ENCODE results near the gene TCERG1.

Gene TCERG1

DNA sequence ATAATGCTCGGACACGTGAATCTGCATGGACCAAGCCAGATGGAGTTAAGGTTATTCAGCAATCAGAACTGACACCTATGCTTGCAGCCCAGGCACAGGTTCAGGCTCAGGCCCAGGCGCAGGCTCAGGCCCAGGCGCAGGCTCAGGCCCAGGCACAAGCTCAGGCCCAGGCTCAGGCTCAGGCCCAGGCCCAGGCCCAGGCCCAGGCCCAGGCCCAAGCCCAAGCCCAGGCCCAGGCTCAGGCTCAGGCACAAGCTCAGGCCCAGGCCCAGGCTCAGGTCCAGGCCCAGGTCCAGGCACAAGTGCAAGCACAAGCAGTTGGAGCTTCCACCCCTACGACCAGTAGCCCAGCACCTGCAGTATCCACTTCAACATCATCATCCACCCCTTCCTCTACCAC lies 11.8 kb downstream of the TCERG1 start:
- no peak for DNase-seq

DNA sequence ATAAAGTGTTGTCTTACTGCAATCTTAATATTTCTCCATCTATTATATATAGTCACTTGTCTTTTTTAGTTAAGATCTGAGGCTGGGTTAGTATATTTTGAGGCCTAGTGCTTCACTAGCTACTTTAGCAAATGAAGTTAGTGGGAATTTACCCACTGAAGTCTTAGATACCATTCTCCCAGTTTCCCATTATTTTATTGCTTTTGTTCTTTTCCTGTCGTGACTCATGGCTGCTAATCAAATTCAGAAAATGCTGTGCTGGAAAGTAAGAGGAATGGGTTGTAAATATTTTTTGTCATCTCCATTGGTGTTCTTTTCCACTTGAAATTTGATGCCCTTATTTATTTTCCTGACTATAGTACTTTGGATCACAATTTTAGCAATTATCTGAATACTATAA lies 14.2 kb downstream of the TCERG1 start:
- no peak for DNase-seq

DNA sequence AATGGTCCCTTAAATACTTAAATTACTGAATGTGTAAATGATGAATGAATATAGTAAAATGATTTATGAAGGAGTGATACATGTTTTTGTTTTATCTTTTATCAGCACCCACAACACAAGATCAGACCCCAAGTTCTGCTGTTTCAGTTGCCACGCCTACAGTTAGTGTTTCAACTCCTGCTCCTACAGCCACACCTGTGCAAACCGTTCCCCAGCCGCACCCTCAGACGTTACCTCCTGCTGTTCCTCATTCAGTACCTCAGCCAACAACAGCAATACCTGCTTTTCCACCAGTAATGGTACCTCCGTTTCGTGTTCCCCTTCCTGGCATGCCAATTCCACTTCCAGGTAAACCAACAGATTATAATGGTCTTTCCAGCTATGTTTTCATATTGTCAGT lies 16.3 kb downstream of the TCERG1 start:
- no peak for DNase-seq

DNA sequence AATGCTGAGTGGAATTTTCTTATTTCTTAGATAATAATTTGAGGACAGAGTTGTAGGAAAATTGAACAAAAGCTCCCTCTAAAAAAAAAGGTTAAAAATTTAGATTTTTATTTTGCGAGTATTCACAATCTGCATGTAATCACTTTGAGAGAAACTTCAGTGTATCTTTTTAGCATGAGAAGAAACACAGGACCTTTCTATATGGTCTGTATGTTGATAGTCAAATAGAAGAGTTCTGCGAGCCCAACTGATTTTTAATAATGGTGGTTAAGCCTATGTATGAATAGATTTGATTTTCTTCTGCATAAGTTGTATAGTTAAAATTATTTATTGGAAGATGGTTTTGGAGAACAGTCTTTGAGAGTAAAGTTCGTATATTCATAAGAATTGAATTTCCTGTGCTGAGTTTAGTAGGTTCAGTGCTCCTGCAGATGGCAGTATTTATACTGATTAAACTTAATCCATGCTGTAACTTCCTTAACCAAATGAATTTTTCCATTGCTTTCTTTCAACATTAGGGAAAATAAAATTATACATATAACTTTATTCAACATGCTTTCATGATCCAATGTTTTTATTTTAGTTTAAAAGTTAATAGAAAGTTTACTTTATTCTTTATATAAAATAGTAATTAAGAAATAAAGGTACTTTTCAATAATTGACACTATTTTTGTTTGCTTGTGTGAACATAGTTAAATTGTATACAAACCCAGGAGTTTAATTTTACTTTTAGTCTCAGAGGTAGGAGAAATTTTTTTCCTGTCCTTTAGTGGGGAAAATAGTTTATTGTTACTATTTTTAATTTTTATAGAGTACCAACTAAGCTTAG lies 19.6 kb downstream of the TCERG1 start:
- no peak for DNase-seq

DNA sequence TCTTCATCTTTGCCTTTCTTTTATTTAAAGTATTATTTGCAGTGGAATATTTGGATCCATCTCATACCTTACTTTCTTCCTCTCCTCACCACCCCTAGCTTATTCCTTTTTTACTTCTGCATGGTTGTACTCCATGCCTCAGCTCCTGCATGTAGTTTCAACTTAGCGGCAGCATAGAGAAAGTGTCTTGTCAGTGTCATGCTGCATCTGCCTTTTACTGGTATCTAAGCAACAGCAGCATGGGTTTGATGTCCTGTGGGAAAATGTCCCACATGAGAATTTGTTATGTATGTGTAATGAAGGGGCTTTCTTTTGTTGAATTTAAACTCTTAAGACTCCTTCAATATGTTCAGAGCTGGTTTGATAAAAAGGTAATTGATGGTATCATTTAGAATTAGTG lies 20.6 kb downstream of the TCERG1 start:
- no peak for DNase-seq

DNA sequence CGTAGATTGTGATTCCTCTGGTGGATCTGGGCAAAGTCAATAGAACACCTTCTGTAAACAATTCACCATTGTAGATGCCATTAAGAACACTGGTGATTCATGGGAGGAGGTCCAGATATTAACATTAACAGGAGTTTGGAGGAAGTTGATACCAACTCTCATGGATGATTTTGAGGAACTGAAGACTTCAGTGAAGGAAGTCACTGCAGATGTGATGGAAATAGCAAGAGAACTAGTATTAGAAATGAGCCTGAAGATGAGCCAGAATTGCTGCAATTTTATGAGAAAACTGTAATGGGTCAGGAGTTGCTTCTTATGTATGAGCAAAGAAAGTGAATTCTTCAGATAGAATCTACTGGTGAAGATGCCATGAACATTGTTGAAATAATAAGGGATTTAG lies 26.9 kb downstream of the TCERG1 start:
- DNase-seq = no peak

DNA sequence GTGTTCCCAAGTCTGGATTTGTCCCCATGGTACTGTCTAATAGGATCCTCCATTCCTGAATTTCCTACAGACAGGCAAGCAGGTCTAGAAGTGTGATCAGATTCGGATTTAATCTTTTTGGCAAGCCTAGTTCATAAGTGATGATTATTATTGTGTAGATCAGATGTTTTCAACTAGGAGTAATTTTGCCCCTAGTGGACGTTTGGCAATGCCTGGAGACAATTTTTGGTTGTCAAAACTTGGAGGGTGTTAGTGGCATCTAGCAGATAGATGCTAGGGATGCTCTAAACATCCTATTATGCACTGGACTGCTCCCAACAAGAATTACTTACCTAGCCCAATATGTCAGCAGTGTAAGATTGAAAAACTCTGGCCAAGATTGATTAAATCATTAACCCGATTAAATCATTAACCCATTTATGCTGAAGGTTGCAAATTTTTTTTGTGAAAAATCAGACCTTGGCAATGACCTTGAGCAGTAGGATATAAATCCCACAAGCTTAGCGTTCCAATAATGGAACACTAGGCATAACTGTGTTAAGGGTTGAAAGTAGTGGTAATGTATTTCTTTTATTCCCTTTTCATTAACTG lies 28.2 kb downstream of the TCERG1 start:
- no peak for DNase-seq

DNA sequence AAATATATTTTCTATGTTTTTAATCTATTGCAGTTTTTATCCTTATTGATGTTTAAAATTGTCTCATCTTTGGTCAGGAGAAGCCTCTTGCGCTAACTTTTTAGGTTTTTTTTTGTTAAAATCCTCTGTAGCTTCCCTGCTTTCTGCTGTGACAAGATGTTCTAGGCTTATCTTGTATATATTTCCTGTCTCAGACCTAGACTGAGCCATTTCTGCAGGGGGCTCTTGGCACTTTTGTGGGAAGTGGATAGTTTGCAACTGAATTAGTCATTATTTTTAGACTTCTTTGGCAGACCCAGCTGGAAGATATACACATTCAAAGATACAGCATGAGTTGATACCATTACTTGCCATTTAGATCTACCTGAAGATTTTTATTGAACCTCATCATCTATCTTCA lies 28.8 kb downstream of the TCERG1 start:
- no peak for DNase-seq

DNA sequence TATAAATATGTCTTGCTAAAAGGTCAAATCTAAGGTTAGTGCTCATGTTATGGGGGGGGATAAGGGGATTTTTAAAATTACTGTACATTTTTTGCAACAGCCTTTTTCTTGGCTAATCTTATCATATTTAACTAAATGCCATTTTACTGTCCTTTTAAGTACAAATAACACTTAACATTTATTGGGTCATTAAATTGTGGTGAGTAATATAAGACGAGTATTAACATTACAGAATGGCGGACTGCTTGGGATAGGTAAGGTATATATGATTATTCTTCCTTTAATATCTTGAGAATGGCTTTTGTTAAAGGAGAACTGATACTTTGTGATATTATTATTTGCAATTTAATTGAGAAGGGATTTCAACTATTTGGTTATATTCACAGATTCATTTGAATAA lies 35.6 kb downstream of the TCERG1 start:
- DNase-seq = no peak

DNA sequence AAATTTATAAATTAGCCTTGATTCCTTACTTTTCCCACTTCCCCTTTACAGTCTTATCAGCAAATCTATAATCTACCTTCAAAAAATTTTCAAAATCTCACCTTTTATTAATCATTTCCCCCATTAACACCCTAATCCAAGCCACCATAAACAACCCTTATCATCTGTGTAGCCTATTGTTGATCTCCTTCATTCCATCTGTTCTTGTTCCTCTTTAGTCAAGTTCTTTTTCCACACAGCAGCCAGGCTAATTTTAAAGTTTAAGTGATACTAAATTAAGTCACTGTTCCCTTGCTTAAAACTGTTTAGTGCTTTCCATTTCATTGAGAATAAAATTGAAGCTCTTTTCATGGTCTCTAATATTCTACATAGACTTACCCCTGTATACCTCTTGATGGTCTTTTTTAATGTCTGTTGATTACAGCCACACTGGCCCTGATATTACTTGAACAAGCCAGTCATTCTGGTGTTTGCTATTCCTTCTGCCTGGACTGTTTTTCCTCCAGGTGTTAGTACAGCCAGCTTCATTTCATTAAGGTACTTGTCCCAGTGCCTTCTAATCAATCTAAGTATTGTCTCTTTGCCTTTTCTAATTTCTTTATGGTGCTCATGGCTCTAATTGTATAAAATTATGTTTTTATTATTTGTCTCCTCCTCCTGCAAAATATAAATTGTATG lies 37.7 kb downstream of the TCERG1 start:
- DNase-seq = no peak

DNA sequence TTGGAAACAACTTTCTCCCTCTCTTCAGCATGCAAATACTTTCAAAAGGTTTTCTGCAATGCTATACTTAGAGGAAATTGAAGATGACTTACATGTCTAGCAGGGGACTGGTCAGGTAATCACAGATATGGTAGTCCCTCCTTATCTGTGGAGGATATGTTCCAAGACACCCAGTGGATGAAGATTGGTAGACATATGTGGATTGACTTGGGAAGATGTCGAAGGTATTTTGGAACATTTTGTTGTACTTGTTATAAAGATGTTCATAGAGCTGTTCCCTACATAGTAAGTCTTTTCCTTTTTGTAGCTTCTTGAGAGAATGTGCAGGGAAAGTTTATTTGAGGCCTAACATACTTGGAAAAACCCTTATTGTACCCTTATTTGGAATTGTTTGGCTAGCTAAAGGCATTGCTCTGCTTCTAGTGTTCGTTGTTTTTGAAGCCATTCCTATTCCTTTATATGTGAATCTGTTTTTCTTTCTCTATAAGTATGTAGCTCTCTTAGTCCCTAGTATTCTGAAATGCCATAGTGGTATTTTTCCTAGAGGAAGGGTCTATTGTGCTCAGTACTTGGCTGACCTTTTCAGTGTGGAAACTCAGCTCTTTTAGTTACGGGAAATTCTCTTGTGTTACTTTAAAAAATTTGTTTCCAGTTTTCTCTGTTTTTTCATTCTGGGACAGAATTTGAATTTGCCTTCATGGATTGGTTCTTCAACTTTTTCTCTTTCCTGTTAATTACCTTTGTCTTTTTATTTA lies 43.1 kb downstream of the TCERG1 start:
- DNase-seq = no peak

DNA sequence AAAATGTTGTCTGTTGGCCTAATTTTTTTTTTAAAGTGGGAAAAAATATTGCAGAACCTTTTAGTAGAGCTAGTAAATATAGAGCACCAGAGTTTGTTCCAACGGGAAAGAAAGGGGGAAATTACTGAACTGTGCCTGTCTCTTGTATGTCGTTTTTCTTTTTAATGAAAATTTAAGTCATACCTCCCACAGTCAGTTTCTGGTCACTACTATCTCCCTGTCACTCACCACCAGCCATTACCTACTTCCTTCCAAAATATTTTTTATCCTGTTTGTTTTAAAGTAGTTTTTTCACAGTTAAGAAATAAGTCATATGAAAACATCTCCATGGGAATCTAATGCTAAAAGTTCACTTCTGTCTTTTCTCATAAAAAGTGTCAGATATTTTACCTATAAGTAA lies 47.5 kb downstream of the TCERG1 start:
- no peak for DNase-seq

DNA sequence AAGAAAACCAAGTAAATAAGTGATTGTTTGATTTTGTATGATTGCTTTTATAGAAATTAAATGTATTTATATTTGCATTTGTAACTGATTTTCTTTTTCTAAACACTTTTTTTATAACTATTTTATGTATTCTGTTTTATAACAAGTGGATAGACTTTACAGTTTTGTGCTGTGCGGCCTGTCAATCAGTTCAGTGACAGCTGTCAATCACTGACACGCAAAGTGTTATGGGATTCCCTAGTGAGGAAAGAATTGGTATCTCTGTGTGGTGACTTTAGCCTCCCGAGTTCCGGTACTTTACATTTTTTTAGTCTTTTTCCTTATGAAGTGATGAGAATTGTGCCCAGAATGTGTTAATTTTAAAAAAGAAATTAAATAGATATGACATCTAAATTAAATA lies 52.5 kb downstream of the TCERG1 start:
- no peak for DNase-seq

DNA sequence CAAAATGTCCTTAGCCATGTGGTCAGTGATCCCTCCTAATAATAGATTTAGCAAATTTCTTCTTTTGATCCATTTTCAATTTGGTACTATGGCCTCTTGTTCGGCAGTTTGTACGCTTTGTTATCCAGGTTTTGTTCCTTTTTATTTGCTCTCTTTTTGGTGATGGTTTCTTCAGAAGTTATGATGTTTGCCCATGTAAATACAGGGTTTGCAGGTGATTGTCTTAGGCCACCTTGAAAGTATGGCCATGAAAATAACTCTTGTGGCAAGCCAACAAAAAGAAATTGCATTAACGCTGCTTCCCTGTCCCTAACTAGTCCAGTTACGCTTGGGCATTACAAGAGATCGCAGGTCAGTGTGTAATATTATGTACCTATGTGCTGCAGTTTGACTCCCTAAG lies 60.3 kb downstream of the TCERG1 start:
- no peak for DNase-seq

DNA sequence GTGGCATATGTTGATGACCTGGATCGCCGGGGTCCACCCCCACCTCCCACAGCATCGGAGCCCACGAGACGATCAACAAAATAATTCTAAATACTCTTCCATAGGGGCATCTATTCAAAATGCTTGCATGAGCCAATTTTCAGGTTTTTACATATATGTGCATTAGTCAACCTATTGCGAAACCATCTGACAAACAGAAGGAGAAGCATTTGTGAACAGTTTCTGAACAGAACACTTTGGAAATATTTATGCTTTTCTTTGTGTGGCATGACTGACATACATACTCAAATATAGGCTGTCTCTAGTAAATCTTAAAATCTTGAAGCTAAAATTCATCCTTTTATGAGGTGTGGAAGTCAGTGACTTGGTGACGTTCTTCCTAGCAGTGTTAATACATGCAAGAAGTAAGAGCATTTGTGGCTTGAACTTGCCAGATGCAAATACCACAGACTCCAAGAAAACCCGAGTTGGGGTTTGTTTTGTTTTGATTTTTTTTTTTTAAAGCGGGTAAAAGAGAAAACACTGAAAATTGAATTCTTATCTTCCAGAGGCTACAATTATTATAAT lies 63.5 kb downstream of the TCERG1 start:
- no peak for DNase-seq

DNA sequence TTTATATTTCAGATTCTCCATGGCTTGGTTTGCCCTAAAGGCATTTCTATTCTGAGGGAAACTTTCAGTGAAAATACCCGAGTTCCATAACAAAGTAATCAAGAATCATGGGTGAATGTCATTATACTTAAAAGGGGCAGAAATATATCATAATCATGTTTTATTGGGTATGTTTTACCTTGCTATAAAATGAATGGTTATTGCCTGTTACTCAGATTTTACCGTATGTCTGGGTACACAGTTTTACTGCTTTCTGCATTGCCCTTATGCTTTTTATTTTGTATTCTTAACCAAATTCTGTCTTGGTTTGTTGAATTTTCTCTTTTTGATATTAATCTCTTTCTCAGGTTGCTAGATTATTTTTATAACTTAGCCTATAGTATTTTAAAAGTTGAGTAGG lies 66.3 kb downstream of the TCERG1 start:
- DNase-seq = no peak

DNA sequence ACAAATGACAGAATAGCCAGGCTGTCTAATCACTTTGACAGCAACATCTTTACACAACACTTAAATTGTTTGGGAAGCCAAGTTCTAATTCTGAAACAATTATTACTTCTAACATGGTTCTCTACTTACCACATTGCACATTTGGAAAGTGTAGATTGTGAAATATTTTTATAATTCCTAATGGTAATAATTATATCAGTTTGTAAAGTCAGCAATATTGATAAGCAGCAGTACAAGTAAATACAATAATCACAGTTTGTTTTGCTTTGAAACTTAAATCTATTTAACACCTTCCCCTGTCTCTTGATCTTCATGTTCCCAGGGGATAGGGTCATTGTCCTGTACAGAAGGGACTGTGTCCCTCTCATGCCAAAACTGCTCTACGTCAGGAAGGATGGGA lies 67.4 kb downstream of the TCERG1 start:
- DNase-seq = no peak

DNA sequence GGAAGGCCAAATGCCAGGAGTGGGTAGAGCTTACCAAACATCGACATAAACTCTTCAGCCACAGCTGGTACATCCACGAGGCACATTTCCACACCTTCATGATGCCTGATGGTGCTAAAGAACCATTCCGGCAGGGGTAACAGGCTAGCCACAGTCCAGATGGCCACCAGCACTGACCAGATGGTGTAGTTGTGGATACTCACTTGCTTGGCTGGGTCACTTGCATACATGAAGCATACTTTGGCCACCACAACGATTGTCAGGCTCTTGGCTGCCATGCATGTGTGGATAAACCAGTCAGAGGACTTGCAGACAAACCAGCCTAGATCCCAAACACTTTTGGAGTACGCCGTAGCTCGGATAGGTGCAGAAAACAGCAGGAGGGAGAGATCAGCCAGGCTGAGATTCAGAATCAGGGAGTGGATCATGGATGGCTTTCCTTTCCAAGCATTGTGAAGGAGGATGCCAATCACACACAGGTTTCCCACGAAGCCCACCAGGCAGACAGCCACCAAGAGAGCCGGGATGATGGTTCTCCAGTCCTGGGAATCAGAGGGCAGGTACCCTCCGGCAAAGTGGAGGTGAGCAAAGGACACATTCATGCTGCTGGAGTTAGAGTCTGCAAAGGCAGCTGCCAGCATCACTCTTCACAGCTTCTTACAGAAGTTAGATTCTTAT lies 68.5 kb downstream of the TCERG1 start:
- DNase-seq = no peak

DNA sequence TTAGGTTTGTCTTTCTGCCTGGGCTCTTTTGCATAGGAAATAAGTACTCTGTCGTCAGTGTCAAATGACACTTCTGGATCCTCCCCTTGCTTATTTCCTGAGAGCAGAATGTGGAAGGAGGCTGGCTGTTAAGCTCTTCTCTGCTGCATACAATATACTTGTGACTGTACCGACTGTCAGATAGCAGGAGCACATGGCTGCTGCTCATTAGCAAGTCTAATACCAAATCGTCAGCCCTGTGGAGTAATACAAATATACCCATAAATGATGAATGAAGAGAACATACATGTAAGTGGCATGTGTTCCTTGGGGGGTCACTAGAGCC lies 69.0 kb downstream of the TCERG1 start, which contains the start of gene GPR151:
GPR151 (minus strand) TSS at position 40 of the 325 bp plus-strand sequence. CDS start 77 bp downstream, outside the sequence.
- no peak for DNase-seq

DNA sequence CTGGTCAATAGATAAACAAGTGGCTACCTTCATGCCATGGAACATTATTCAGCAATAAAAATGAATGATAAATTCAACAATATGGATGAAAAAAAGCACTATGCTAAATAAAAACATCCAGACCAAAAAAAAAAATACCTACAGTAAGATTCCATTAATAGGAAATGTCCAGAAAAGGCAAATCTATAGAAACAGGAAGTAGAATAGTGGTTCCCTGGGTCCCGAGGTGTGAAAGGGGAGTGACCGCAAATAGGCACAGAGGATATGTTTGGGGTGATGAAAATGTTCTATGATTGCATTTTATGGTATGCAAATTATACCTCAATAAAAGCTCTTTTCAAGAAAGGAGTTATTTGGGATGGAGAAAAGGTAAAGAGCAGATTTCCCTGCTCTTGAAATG lies 72.4 kb downstream of the TCERG1 start:
- no peak for DNase-seq

DNA sequence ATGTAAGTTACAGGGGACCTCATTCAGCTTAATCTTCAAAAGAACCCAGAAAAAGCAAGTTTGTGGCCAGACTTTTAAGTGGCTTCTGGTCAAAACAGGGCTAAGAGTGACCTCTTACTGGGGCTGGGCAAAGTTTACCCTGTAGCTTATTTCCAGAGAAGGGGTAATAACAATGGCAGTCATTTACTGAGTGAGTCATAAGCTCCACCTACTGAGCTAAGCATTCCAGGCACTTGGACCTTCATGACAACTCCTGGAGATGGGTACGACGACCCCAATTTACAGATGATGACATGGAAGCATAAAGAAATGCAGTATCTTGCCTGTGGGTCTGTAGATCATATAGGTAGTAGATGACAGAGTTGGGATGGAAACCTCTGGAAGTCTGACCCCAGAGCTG lies 73.6 kb downstream of the TCERG1 start:
- no peak for DNase-seq

DNA sequence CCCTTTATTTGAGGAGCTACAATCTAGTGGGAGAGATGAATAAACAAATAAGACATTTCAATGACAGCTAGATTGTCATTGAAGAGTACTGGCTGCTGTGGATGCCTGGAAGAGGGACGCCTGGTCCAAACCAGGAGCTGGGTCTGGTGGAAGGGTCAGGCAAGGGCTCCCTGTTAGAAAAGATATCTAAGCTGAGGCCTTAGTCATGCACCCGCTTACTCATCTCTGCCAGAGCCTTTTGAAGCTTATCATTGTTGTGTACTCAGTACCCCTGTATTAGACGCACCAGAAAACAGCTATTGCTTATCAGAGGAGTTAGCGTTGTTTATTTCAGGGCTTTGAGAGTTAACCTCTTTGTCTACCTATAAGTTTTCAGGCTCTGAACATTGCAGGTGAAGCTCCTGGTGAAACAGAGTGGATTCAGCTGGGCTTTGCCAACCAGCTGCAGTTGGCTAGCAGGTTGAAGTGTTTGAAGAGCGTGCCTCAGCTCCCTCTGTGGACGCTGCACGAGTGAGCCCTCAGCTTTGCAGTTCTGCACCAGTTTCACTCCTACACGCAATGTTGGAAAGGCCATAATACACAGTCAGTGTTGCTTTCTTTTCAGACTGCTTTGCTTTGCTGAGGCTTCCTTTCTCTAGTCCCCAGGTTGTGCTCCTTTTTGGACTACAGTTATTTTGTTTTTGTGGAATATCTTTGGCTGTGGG lies 74.4 kb downstream of the TCERG1 start:
- no peak for DNase-seq

All from CD4-positive, alpha-beta T cell treated with Interleukin-17A for 4 hours (primary cell).